CD4-positive, alpha-beta T cell (primary cell): ENCODE results near the gene MED12L. TPM values are rescaled to one million over a fixed set of nuclear protein-coding genes. Genes with fewer than 3 reads are reported as not detected.

ENCODE experiments used
- ATAC-seq: fragments of 200-7000 bp; cut with Tn5 transposase; one replicate; pipeline ENCODE4 v1.10.0; 2022; ENCODE audit warnings: mild to moderate bottlenecking; ENCODE audit not compliant: poor library complexity
- CTCF ChIA-PET: fragments of 350-600 bp; sonication (Branson Sonifier 250); formaldehyde crosslinking; loops from one replicate; lab custom pipeline; 2021; ENCODE audit warnings: antibody characterized with exemption, inconsistent platforms; lab: Charles Lee
- POLR2A ChIA-PET: fragments of 350-600 bp; sonication (Branson Sonifier 250); formaldehyde crosslinking; loops from one replicate; lab custom pipeline; 2021; ENCODE audit warnings: antibody characterized with exemption, inconsistent platforms; lab: Charles Lee
- DNase-seq, 14 experiments: peaks; one replicate each; pipeline ENCODE4 v3.0.0-alpha.2; 2013 to 2020; ENCODE audit warnings: mixed read lengths in 2 of 14
- H3K27ac ChIP-seq, 2 donors: one replicate each; pipeline versions ENCODE4 v1.5.1 to v1.7.0; 2013; ENCODE audit warnings: low read length in 2 of 2, low read depth in 1 of 2, mild to moderate bottlenecking in 1 of 2
- H3K27me3 ChIP-seq, 2 experiments: 1 replicate in 1 of 2; 2 replicates in 1 of 2; pipeline versions ENCODE4 v1.6.1 to v1.7.0; 2013; ENCODE audit warnings: low read length in 2 of 2, control low read depth in 1 of 2, mild to moderate bottlenecking in 1 of 2, moderate library complexity in 1 of 2; ENCODE audit not compliant: insufficient read depth in 2 of 2, control insufficient read depth in 1 of 2
- H3K36me3 ChIP-seq: one replicate; pipeline ENCODE4 v1.6.1; 2013; ENCODE audit warnings: low read length, control low read depth; ENCODE audit not compliant: insufficient read depth
- H3K4me1 ChIP-seq: one replicate; pipeline ENCODE4 v1.6.1; 2013; ENCODE audit warnings: low read length, control low read depth; ENCODE audit not compliant: insufficient read depth
- H3K4me3 ChIP-seq: one replicate; pipeline ENCODE4 v1.5.1; 2013; ENCODE audit warnings: mild to moderate bottlenecking, low read length, moderate library complexity
- H3K9me3 ChIP-seq, 2 experiments: 1 replicate in 1 of 2; 2 replicates in 1 of 2; pipeline versions ENCODE4 v1.6.1 to v1.7.0; 2013; ENCODE audit warnings: low read length in 2 of 2, mild to moderate bottlenecking in 2 of 2, control low read depth in 1 of 2, moderate library complexity in 1 of 2; ENCODE audit not compliant: control insufficient read depth in 1 of 2, insufficient read depth in 1 of 2
- H3K27ac Mint-ChIP-seq: one replicate; pipeline ENCODE4 v1.8.0; 2020; ENCODE audit warnings: mixed read lengths
- H3K27me3 Mint-ChIP-seq: one replicate; pipeline ENCODE4 v1.8.0; 2021; ENCODE audit warnings: mixed read lengths
- H3K36me3 Mint-ChIP-seq: one replicate; pipeline ENCODE4 v1.8.0; 2021; ENCODE audit warnings: low read depth, mixed read lengths
- H3K4me1 Mint-ChIP-seq: one replicate; pipeline ENCODE4 v1.8.0; 2021; ENCODE audit warnings: low read depth, mixed read lengths
- H3K4me3 Mint-ChIP-seq: one replicate; pipeline ENCODE4 v1.8.0; 2020; ENCODE audit warnings: mild to moderate bottlenecking, mixed read lengths
- H3K9me3 Mint-ChIP-seq: one replicate; pipeline ENCODE4 v1.8.0; 2020; ENCODE audit warnings: mixed read lengths
- intact Hi-C, 2 experiments: fragments of 100-400 bp; cut with DNase I in 1 of 2; cut with micrococcal nuclease in 1 of 2; formaldehyde crosslinking; loops; one replicate each; pipeline versions ENCODE4 v1.15.1 to v1.9.0; 2023 to 2025; cut with DNase I, micrococcal nuclease
- total RNA-seq, 174 experiments: library from RNA in 2 of 174; stranded (reverse) in 2 of 174; gene quantifications; one replicate each; pipeline ENCODE4 v1.2.3 and lab custom pipeline; 2021 to 2026
- TF ChIP-seq, protein P1 (sequence below): fragments of 200-600 bp; IDR thresholded peaks from one replicate; pipeline ENCODE4 v1.8.0; 2022; ENCODE audit warnings: antibody characterized with exemption, mild to moderate bottlenecking

Gene MED12L
- total RNA-seq, 2 experiments from 2014 or later, result 0.39 to 0.49 TPM

DNA sequence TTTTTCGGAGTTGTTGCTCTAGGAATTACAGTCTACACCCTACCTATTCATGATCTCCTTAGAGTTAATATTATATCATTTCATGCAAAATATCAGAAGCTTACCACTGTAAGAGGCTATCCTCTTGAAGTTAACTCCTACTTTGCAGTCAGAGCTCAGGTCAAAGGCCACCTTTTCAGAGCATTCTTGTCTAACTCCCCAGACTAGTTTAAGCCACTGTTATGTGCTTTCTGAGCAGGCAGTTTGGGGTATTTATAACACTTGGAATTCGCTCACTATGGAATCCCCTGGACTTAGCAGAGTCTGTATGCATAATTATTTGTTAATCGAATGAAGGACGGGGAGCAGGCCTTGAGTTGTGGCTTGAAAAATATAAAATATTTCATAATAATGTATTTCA lies 21.7 kb downstream of the MED12L start:
- no peaks in the 10 kb centered on the region for H3K36me3 ChIP-seq
- ChIA-PET POLR2A (no interaction called here), CTCF (interaction anchor here (0.7 kb wide), 1 partner anchor 1275 kb away, joined by 3 read pairs; no protein-coding TSS in a partner anchor)
- Mint-ChIP-seq H3K4me1 (no peaks in the 10 kb centered on the region), H3K36me3 (no peaks in the 10 kb centered on the region), H3K27ac (no peak overlapping the region), H3K4me3 (no peak overlapping the region), H3K9me3 (no peaks in the 10 kb centered on the region), H3K27me3 (no peaks in the 10 kb centered on the region)
- DNase-seq (no peak), ATAC-seq (no peak)
- H3K27ac ChIP-seq, result no peak overlapping the region
- no peaks in the 10 kb centered on the region for H3K4me1 ChIP-seq
- intact Hi-C loops, result no loop called here
- H3K27me3 ChIP-seq, result peaks cover 0 to 7% of the 10 kb centered on the region in 2 experiments
- TF ChIP-seq, protein P1, sequence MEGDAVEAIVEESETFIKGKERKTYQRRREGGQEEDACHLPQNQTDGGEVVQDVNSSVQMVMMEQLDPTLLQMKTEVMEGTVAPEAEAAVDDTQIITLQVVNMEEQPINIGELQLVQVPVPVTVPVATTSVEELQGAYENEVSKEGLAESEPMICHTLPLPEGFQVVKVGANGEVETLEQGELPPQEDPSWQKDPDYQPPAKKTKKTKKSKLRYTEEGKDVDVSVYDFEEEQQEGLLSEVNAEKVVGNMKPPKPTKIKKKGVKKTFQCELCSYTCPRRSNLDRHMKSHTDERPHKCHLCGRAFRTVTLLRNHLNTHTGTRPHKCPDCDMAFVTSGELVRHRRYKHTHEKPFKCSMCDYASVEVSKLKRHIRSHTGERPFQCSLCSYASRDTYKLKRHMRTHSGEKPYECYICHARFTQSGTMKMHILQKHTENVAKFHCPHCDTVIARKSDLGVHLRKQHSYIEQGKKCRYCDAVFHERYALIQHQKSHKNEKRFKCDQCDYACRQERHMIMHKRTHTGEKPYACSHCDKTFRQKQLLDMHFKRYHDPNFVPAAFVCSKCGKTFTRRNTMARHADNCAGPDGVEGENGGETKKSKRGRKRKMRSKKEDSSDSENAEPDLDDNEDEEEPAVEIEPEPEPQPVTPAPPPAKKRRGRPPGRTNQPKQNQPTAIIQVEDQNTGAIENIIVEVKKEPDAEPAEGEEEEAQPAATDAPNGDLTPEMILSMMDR, result no peak
- no peaks in the 10 kb centered on the region for H3K9me3 ChIP-seq
- no peak overlapping the region for H3K4me3 ChIP-seq

DNA sequence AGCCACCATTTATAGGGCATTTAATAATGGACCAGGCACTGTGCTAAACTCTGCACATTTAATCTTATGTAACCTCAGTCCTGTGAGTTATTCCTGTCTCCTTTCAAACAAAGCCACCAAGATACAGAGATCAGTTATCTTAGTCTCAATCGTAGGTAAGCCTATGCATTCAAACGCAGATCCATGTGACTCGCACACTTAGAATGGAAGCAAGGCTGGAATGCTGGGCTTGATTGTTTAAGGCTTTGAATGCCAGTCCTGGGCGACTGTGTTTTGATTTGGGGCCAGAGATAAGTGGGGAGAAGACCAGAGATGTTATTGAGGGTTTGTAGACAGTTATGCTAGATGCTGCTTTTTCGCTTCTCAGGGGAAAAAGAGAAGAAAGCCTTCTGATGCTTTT lies 22.2 kb downstream of the MED12L start:
- ATAC-seq, result no peak
- Histone ChIP-seq H3K4me3 (no peak overlapping the region), H3K36me3 (no peaks in the 10 kb centered on the region), H3K4me1 (no peaks in the 10 kb centered on the region), H3K9me3 (no peaks in the 10 kb centered on the region), H3K27ac (no peak overlapping the region), H3K27me3 (peaks cover 0 to 7% of the 10 kb centered on the region in 2 experiments)
- no peak overlapping the region for H3K27ac Mint-ChIP-seq
- CTCF ChIA-PET, result no interaction called here
- no peak overlapping the region for H3K4me3 Mint-ChIP-seq
- POLR2A ChIA-PET, result no interaction called here
- TF ChIP-seq, protein P1, result no peak
- H3K4me1 Mint-ChIP-seq, result no peaks in the 10 kb centered on the region
- H3K9me3 Mint-ChIP-seq, result no peaks in the 10 kb centered on the region
- no peaks in the 10 kb centered on the region for H3K27me3 Mint-ChIP-seq
- intact Hi-C loops, result no loop called here
- no peaks in the 10 kb centered on the region for H3K36me3 Mint-ChIP-seq
- no peak for DNase-seq

DNA sequence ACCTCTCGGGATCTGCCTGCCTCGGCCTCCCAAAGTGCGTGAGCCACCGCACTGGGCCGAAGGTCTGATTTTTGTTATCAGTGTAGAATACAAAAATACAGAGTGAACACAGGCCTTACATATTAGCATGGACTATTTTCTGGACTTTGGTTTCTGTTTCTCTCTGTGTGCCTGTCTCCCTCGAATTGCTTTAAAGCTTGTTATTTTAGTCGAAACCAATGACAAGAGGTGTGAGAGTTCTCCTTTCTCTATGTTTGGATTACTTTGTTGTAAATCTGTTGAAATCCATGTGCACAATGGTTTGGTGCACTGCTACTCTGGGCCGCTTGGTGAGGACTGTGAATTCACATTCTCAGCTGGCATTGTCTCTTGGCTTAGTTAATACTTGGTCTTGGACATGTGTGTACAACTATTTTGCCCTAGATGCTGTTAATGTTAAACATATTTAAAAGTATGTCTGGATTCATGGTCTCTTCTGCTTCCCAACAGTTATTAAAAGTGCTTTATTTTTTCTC lies 23.9 kb downstream of the MED12L start:
- POLR2A ChIA-PET, result no interaction called here
- no peak for DNase-seq
- no peaks in the 10 kb centered on the region for H3K4me1 Mint-ChIP-seq
- no peak overlapping the region for H3K27ac Mint-ChIP-seq
- no peaks in the 10 kb centered on the region for H3K36me3 Mint-ChIP-seq
- H3K36me3 ChIP-seq, result no peaks in the 10 kb centered on the region
- CTCF ChIA-PET, result no interaction called here
- H3K9me3 Mint-ChIP-seq, result no peaks in the 10 kb centered on the region
- peaks cover 0 to 3% of the 10 kb centered on the region in 2 experiments for H3K27me3 ChIP-seq
- TF ChIP-seq, protein P1, result no peak
- ATAC-seq, result no peak
- intact Hi-C loops, result no loop called here
- H3K4me1 ChIP-seq, result no peaks in the 10 kb centered on the region
- no peaks in the 10 kb centered on the region for H3K9me3 ChIP-seq
- H3K4me3 ChIP-seq, result no peak overlapping the region
- no peak overlapping the region for H3K27ac ChIP-seq
- no peaks in the 10 kb centered on the region for H3K27me3 Mint-ChIP-seq
- H3K4me3 Mint-ChIP-seq, result no peak overlapping the region
